Glutamatergic neuron (in vitro differentiated cells): ENCODE data around the gene RPS6KA2. TPM values are rescaled to one million over a fixed set of nuclear protein-coding genes. Genes with fewer than 3 reads are reported as not detected.

Source experiments
- DNase-seq: peaks from one replicate; pipeline ENCODE4 v3.0.0; 2022
- H3K27ac Mint-ChIP-seq: one replicate; pipeline ENCODE4 v1.8.0; 2020; ENCODE audit warnings: mild to moderate bottlenecking, mixed read lengths, inconsistent platforms; ENCODE audit not compliant: unreplicated experiment
- H3K27me3 Mint-ChIP-seq: one replicate; pipeline ENCODE4 v1.8.0; 2020; ENCODE audit warnings: mild to moderate bottlenecking, moderate library complexity, mixed read lengths, inconsistent platforms; ENCODE audit not compliant: unreplicated experiment
- H3K36me3 Mint-ChIP-seq: one replicate; pipeline ENCODE4 v1.8.0; 2020; ENCODE audit warnings: mild to moderate bottlenecking, mixed read lengths, inconsistent platforms; ENCODE audit not compliant: unreplicated experiment
- H3K4me1 Mint-ChIP-seq: one replicate; pipeline ENCODE4 v1.8.0; 2020; ENCODE audit warnings: mild to moderate bottlenecking, low read depth, mixed read lengths, inconsistent platforms; ENCODE audit not compliant: unreplicated experiment
- H3K4me3 Mint-ChIP-seq: one replicate; pipeline ENCODE4 v1.8.0; 2020; ENCODE audit warnings: mild to moderate bottlenecking, mixed read lengths, inconsistent platforms; ENCODE audit not compliant: unreplicated experiment
- H3K9me3 Mint-ChIP-seq: one replicate; pipeline ENCODE4 v1.8.0; 2020; ENCODE audit warnings: mild to moderate bottlenecking, moderate library complexity, mixed read lengths, inconsistent platforms; ENCODE audit not compliant: unreplicated experiment
- CTCF ChIP-seq: fragments of 200-600 bp; sonication (generic); IDR thresholded peaks from one replicate; pipeline ENCODE4 v1.5.0; 2021; ENCODE audit not compliant: partially characterized antibody, unreplicated experiment
- total RNA-seq: library from RNA; stranded (reverse); fragmentation: NEBNext Ultra II Directional; extraction: Animal tissue kit (Norgen Biotek cat#: 25700); gene quantifications from one replicate; pipeline ENCODE4 v1.2.1, GENCODE V29; 2021; ENCODE audit not compliant: unreplicated experiment

Gene RPS6KA2
- total RNA-seq, 1 donor from 2014 or later = 109 TPM

- DNase-seq = no peak
- H3K27ac Mint-ChIP-seq = no peak overlapping the region
- H3K4me1 Mint-ChIP-seq = no peaks in the 10 kb centered on the region
Measured at GRCh38 chr6:166645896-166646295, 18.8 kb upstream of the RPS6KA2 start.

GRCh38 chr6:166644681-166645080, 17.6 kb upstream of the RPS6KA2 start:
- TF ChIP-seq CTCF = no peak
- Mint-ChIP-seq H3K4me3 (no peak overlapping the region), H3K4me1 (peaks cover 1% of the 10 kb centered on the region), H3K9me3 (no peaks in the 10 kb centered on the region), H3K36me3 (no peaks in the 10 kb centered on the region), H3K27ac (no peak overlapping the region), H3K27me3 (no peaks in the 10 kb centered on the region)
- no peak for DNase-seq

More at GRCh38 chr6:166645896-166646295, 18.8 kb upstream of the RPS6KA2 start:
- no peak overlapping the region for H3K4me3 Mint-ChIP-seq
- no peaks in the 10 kb centered on the region for H3K36me3 Mint-ChIP-seq
- TF ChIP-seq CTCF = no peak
- no peaks in the 10 kb centered on the region for H3K9me3 Mint-ChIP-seq
- no peaks in the 10 kb centered on the region for H3K27me3 Mint-ChIP-seq

- no peak overlapping the region for H3K4me3 Mint-ChIP-seq
- H3K4me1 Mint-ChIP-seq = peaks cover 1% of the 10 kb centered on the region
- no peaks in the 10 kb centered on the region for H3K9me3 Mint-ChIP-seq
- H3K27ac Mint-ChIP-seq = no peak overlapping the region
- no peaks in the 10 kb centered on the region for H3K36me3 Mint-ChIP-seq
- no peak for TF ChIP-seq CTCF
- H3K27me3 Mint-ChIP-seq = no peaks in the 10 kb centered on the region
- no peak for DNase-seq
Measured at GRCh38 chr6:166643891-166644590, 17.0 kb upstream of the RPS6KA2 start.

- DNase-seq = no peak
- Mint-ChIP-seq H3K27ac (no peak overlapping the region), H3K27me3 (no peaks in the 10 kb centered on the region), H3K4me3 (no peak overlapping the region), H3K9me3 (peaks cover 3% of the 10 kb centered on the region), H3K36me3 (no peaks in the 10 kb centered on the region), H3K4me1 (peaks cover 6% of the 10 kb centered on the region)
- no peak for TF ChIP-seq CTCF
Measured at GRCh38 chr6:166642646-166643045, 15.6 kb upstream of the RPS6KA2 start.

GRCh38 chr6:166640342-166641043, 13.4 kb upstream of the RPS6KA2 start:
- DNase-seq = no peak
- Mint-ChIP-seq H3K27me3 (no peaks in the 10 kb centered on the region), H3K9me3 (peaks cover 3% of the 10 kb centered on the region), H3K4me1 (peaks cover 20% of the 10 kb centered on the region), H3K4me3 (no peak overlapping the region), H3K27ac (no peak overlapping the region), H3K36me3 (peaks cover 5% of the 10 kb centered on the region)
- TF ChIP-seq CTCF = no peak
